Loucy (cell line): ENCODE measurements around the gene RGS16.

Source experiments
- H2AFZ ChIP-seq: fragments of 200-600 bp; sonication (generic); 2 replicates; pipeline ENCODE4 v1.6.0; 2016; ENCODE audit warnings: antibody characterized with exemption, mild to moderate bottlenecking, low read length, moderate library complexity
- H3F3A ChIP-seq: fragments of 200-600 bp; 2 replicates; pipeline ENCODE4 v1.6.0; 2016; ENCODE audit warnings: antibody characterized with exemption, low read depth, mild to moderate bottlenecking
- H3K27me3 ChIP-seq: fragments of 200-600 bp; sonication (generic); 2 replicates; pipeline ENCODE4 v1.6.1; 2014; ENCODE audit warnings: low read length, mild to moderate bottlenecking; ENCODE audit not compliant: insufficient read depth, poor library complexity, severe bottlenecking
- H3K36me3 ChIP-seq: fragments of 200-600 bp; sonication (generic); 2 replicates; pipeline ENCODE4 v1.6.1; 2016; ENCODE audit warnings: low read length; ENCODE audit not compliant: insufficient read depth
- H3K4me1 ChIP-seq: fragments of 200-600 bp; sonication (generic); 2 replicates; pipeline ENCODE4 v1.5.1; 2014; ENCODE audit warnings: low read length, mild to moderate bottlenecking; ENCODE audit not compliant: insufficient read depth, poor library complexity, severe bottlenecking
- H3K4me2 ChIP-seq: fragments of 200-600 bp; sonication (generic); 2 replicates; pipeline ENCODE4 v1.6.0; 2014; ENCODE audit warnings: antibody characterized with exemption, low read length, low read depth, mild to moderate bottlenecking; ENCODE audit not compliant: poor library complexity, severe bottlenecking
- H3K4me3 ChIP-seq: fragments of 200-600 bp; sonication (generic); 2 replicates; pipeline ENCODE4 v1.5.1; 2014; ENCODE audit warnings: low read length, mild to moderate bottlenecking, mixed read lengths; ENCODE audit not compliant: poor library complexity, severe bottlenecking
- H3K79me2 ChIP-seq: fragments of 200-600 bp; sonication (generic); 2 replicates; pipeline ENCODE4 v1.6.1; 2014; ENCODE audit warnings: low read length; ENCODE audit not compliant: insufficient read depth
- H3K9ac ChIP-seq: fragments of 200-600 bp; sonication (generic); 2 replicates; pipeline ENCODE4 v1.6.0; 2014; ENCODE audit warnings: mild to moderate bottlenecking, low read depth, low read length, moderate library complexity; ENCODE audit not compliant: poor library complexity, severe bottlenecking
- H3K9me2 ChIP-seq: fragments of 200-600 bp; sonication (generic); replicated peaks from 2 replicates; pipeline ENCODE4 v1.6.1; 2016; ENCODE audit warnings: low read depth, low read length, mixed read lengths
- H3K9me3 ChIP-seq: fragments of 200-600 bp; sonication (generic); 2 replicates; pipeline ENCODE4 v1.6.1; 2014; ENCODE audit warnings: mild to moderate bottlenecking, antibody characterized with exemption, low read length, low read depth; ENCODE audit not compliant: insufficient read depth
- H4K20me1 ChIP-seq: fragments of 200-600 bp; sonication (generic); 2 replicates; pipeline ENCODE4 v1.6.0; 2014; ENCODE audit warnings: antibody characterized with exemption, low read length, mild to moderate bottlenecking; ENCODE audit not compliant: insufficient read depth, poor library complexity, severe bottlenecking
- CTCF ChIP-seq: fragments of 200-600 bp; sonication (generic); conservative IDR thresholded peaks from 2 replicates; pipeline ENCODE4 v1.5.1; 2014; ENCODE audit warnings: mild to moderate bottlenecking, antibody characterized with exemption, low read length
- EZH2phosphoT487 ChIP-seq: fragments of 200-600 bp; IDR thresholded peaks from 2 replicates; pipeline ENCODE4 v1.6.1; 2018; ENCODE audit warnings: antibody characterized with exemption, mild to moderate bottlenecking, moderate library complexity, borderline replicate concordance

Gene RGS16

GRCh38 chr1:182561456-182561855 is 42.7 kb downstream of the RGS16 start:
- H3K9me2 ChIP-seq: no peaks in the 10 kb centered on the region
- no peak overlapping the region for H2AFZ ChIP-seq
- H3K4me3 ChIP-seq: no peak overlapping the region
- TF ChIP-seq CTCF (no peak), EZH2phosphoT487 (no peak)
- H3K4me2 ChIP-seq: no peak overlapping the region
- H4K20me1 ChIP-seq: no peaks in the 10 kb centered on the region
- H3K79me2 ChIP-seq: no peaks in the 10 kb centered on the region
- H3K9ac ChIP-seq: no peak overlapping the region
- no peaks in the 10 kb centered on the region for H3K27me3 ChIP-seq
- no peaks in the 10 kb centered on the region for H3F3A ChIP-seq
- no peaks in the 10 kb centered on the region for H3K4me1 ChIP-seq
- no peaks in the 10 kb centered on the region for H3K36me3 ChIP-seq
- no peaks in the 10 kb centered on the region for H3K9me3 ChIP-seq

GRCh38 chr1:182560392-182560984 is 43.7 kb downstream of the RGS16 start:
- Histone ChIP-seq H3K36me3 (no peaks in the 10 kb centered on the region), H4K20me1 (no peaks in the 10 kb centered on the region), H3K9me3 (no peaks in the 10 kb centered on the region), H3K79me2 (no peaks in the 10 kb centered on the region), H3K9ac (no peak overlapping the region), H3K27me3 (no peaks in the 10 kb centered on the region), H3K4me2 (no peak overlapping the region), H3K9me2 (no peaks in the 10 kb centered on the region), H3F3A (no peaks in the 10 kb centered on the region), H3K4me3 (no peak overlapping the region), H2AFZ (no peak overlapping the region), H3K4me1 (no peaks in the 10 kb centered on the region)
- TF ChIP-seq EZH2phosphoT487 (no peak), CTCF (no peak)

- Histone ChIP-seq H3K79me2 (no peaks in the 10 kb centered on the region), H4K20me1 (no peaks in the 10 kb centered on the region), H3K4me2 (no peak overlapping the region), H3F3A (no peaks in the 10 kb centered on the region), H3K4me1 (no peaks in the 10 kb centered on the region), H3K9me2 (no peaks in the 10 kb centered on the region), H3K27me3 (no peaks in the 10 kb centered on the region), H3K9ac (no peak overlapping the region), H2AFZ (no peak overlapping the region), H3K4me3 (no peak overlapping the region), H3K9me3 (no peaks in the 10 kb centered on the region), H3K36me3 (no peaks in the 10 kb centered on the region)
- TF ChIP-seq CTCF: no peak
- TF ChIP-seq EZH2phosphoT487: no peak
Measured at GRCh38 chr1:182556279-182556678, 47.9 kb downstream of the RGS16 start.
